H1 (cell line): ENCODE results near the gene NMRK1. TPM values are rescaled to one million over a fixed set of nuclear protein-coding genes. Genes with fewer than 3 reads are reported as not detected.

ENCODE experiments used
- CTCF ChIA-PET: fragments of 300-600 bp; sonication (Branson Sonifier 250); formaldehyde crosslinking; loops from one replicate; lab custom pipeline; 2021; ENCODE audit not compliant: partially characterized antibody; lab: Charles Lee
- POLR2A ChIA-PET: fragments of 300-600 bp; sonication (Branson Sonifier 250); formaldehyde crosslinking; loops from one replicate; lab custom pipeline; 2021; ENCODE audit warnings: inconsistent platforms; ENCODE audit not compliant: partially characterized antibody; lab: Charles Lee
- DNase-seq, 2 experiments: peaks; one replicate each; pipeline versions ENCODE4 v3.0.0 to v3.0.0-alpha.2; 2010 to 2022; ENCODE audit warnings: low spot score in 2 of 2, low read depth in 1 of 2, mixed read lengths in 1 of 2
- FAIRE-seq: peaks from 2 replicates; lab custom pipeline; 2011; peaks lifted over from hg19 to GRCh38; lab: Jason Lieb, UNC
- H2AFZ ChIP-seq: 2 replicates; pipeline ENCODE4 v1.8.1; 2012; ENCODE audit warnings: low read length, inconsistent platforms
- H2AK5ac ChIP-seq: 2 replicates; pipeline ENCODE4 v1.6.1; 2013; ENCODE audit warnings: low read depth, low read length
- H2BK120ac ChIP-seq: replicated peaks from 2 replicates; pipeline ENCODE3; 2013; ENCODE audit warnings: low read depth, low read length, inconsistent platforms
- H2BK12ac ChIP-seq: 2 replicates; pipeline ENCODE4 v1.6.1; 2013; ENCODE audit warnings: low read depth, low read length
- H2BK15ac ChIP-seq: 2 replicates; pipeline ENCODE4 v1.6.1; 2013; ENCODE audit warnings: low read length
- H2BK20ac ChIP-seq: 2 replicates; pipeline ENCODE4 v1.6.1; 2013; ENCODE audit warnings: low read length
- H2BK5ac ChIP-seq: 2 replicates; pipeline ENCODE4 v1.6.1; 2013; ENCODE audit warnings: low read depth, low read length
- H3K14ac ChIP-seq: 2 replicates; pipeline ENCODE4 v1.6.1; 2013; ENCODE audit warnings: inconsistent platforms; ENCODE audit not compliant: insufficient read length
- H3K18ac ChIP-seq: 2 replicates; pipeline ENCODE4 v1.6.1; 2013; ENCODE audit warnings: low read length; ENCODE audit errors: extremely low read depth
- H3K23ac ChIP-seq: 2 replicates; pipeline ENCODE4 v1.6.1; 2013; ENCODE audit warnings: inconsistent platforms; ENCODE audit not compliant: insufficient read length
- H3K23me2 ChIP-seq: 2 replicates; pipeline ENCODE4 v1.6.1; 2013; ENCODE audit warnings: low read depth, low read length
- H3K27ac ChIP-seq: 2 replicates; pipeline ENCODE4 v1.6.1; 2011; ENCODE audit warnings: low read depth, low read length, inconsistent platforms
- H3K27me3 ChIP-seq, 4 experiments: replicated peaks in 1 of 4; 1 replicate in 1 of 4; 2 replicates in 3 of 4; pipeline versions ENCODE4 v1.6.1 to v1.8.1; 2011 to 2013; ENCODE audit warnings: low read length in 3 of 4, mild to moderate bottlenecking in 3 of 4, inconsistent platforms in 2 of 4, mixed read lengths in 2 of 4, moderate library complexity in 1 of 4; ENCODE audit not compliant: control insufficient read depth in 3 of 4, insufficient read depth in 3 of 4; ENCODE audit errors: extremely low read depth in 1 of 4
- H3K36me3 ChIP-seq, 4 experiments: 2 replicates each; pipeline versions ENCODE4 v1.6.1 to v1.8.1; 2011 to 2013; ENCODE audit warnings: mild to moderate bottlenecking in 4 of 4, low read length in 3 of 4, moderate library complexity in 2 of 4, control low read depth in 1 of 4, inconsistent platforms in 1 of 4; ENCODE audit not compliant: insufficient read depth in 4 of 4, control insufficient read depth in 2 of 4
- H3K4ac ChIP-seq: replicated peaks from 2 replicates; pipeline ENCODE3; 2013; ENCODE audit warnings: low read length, low read depth, mixed read lengths, inconsistent platforms; ENCODE audit not compliant: insufficient read length
- H3K4me1 ChIP-seq, 4 experiments: replicated peaks in 1 of 4; 1 replicate in 1 of 4; 2 replicates in 3 of 4; pipeline versions ENCODE4 v1.6.1 to v1.8.1; 2011 to 2013; ENCODE audit warnings: low read length in 3 of 4, inconsistent platforms in 2 of 4, mixed read lengths in 1 of 4; ENCODE audit not compliant: insufficient read depth in 4 of 4, control insufficient read depth in 3 of 4
- H3K4me2 ChIP-seq, 2 experiments: 2 replicates each; pipeline versions ENCODE4 v1.6.1 to v1.8.1; 2011 to 2013; ENCODE audit warnings: low read depth in 2 of 2, low read length in 2 of 2, control low read depth in 1 of 2, inconsistent platforms in 1 of 2, mild to moderate bottlenecking in 1 of 2; ENCODE audit not compliant: insufficient read depth in 1 of 2
- H3K4me3 ChIP-seq, 4 experiments: fragments of 200-600, 300-600 bp in 1 of 4; sonication (generic), shearing (Covaris generic), sonication (Bioruptor Twin) in 1 of 4; 2 replicates each; pipeline versions ENCODE4 v1.5.1 to v1.8.1; 2011 to 2016; ENCODE audit warnings: low read length in 4 of 4, low read depth in 3 of 4, control low read depth in 2 of 4, inconsistent platforms in 2 of 4, mild to moderate bottlenecking in 2 of 4, mixed read lengths in 1 of 4, moderate library complexity in 1 of 4; ENCODE audit not compliant: insufficient read depth in 2 of 4; ENCODE audit errors: extremely low read depth in 1 of 4
- H3K56ac ChIP-seq: replicated peaks from 2 replicates; pipeline ENCODE3; 2013; ENCODE audit warnings: low read depth, mild to moderate bottlenecking, mixed read lengths, low read length, inconsistent platforms; ENCODE audit not compliant: insufficient read length
- H3K79me1 ChIP-seq: 2 replicates; pipeline ENCODE4 v1.6.1; 2013; ENCODE audit warnings: low read depth, low read length, control low read depth
- H3K79me2 ChIP-seq, 2 experiments: 2 replicates each; pipeline versions ENCODE4 v1.6.1 to v1.8.1; 2012 to 2013; ENCODE audit warnings: low read length in 2 of 2, mild to moderate bottlenecking in 2 of 2, inconsistent platforms in 1 of 2; ENCODE audit not compliant: insufficient read depth in 2 of 2, control insufficient read depth in 1 of 2
- H3K9ac ChIP-seq, 4 experiments: replicated peaks in 1 of 4; 1 replicate in 1 of 4; 2 replicates in 3 of 4; pipeline versions ENCODE4 v1.6.1 to v1.8.1; 2011 to 2013; ENCODE audit warnings: low read depth in 3 of 4, low read length in 3 of 4, control low read depth in 2 of 4, mild to moderate bottlenecking in 2 of 4, moderate library complexity in 2 of 4, inconsistent platforms in 1 of 4; ENCODE audit errors: extremely low read depth in 1 of 4
- H3K9me3 ChIP-seq, 2 experiments: 2 replicates each; pipeline versions ENCODE4 v1.6.1 to v1.8.1; 2012 to 2013; ENCODE audit warnings: mild to moderate bottlenecking in 2 of 2, moderate library complexity in 2 of 2, control low read depth in 1 of 2, inconsistent platforms in 1 of 2, low read depth in 1 of 2, low read length in 1 of 2, mixed read lengths in 1 of 2; ENCODE audit not compliant: insufficient read depth in 2 of 2
- H4K20me1 ChIP-seq, 2 experiments: replicated peaks in 1 of 2; 2 replicates each; pipeline versions ENCODE3 to v1.8.1; 2011 to 2013; ENCODE audit warnings: inconsistent platforms in 2 of 2, low read length in 2 of 2, mild to moderate bottlenecking in 1 of 2; ENCODE audit not compliant: insufficient read depth in 2 of 2, control insufficient read depth in 1 of 2
- H4K5ac ChIP-seq: 2 replicates; pipeline ENCODE4 v1.6.1; 2013; ENCODE audit warnings: low read length, low read depth, mixed read lengths, inconsistent platforms; ENCODE audit not compliant: insufficient read length
- H4K8ac ChIP-seq: 2 replicates; pipeline ENCODE4 v1.8.0; 2013; ENCODE audit warnings: mild to moderate bottlenecking, moderate library complexity, low read length, inconsistent platforms; ENCODE audit not compliant: insufficient read depth; ENCODE audit errors: extremely low read depth
- H4K91ac ChIP-seq: replicated peaks from 2 replicates; pipeline ENCODE3; 2013; ENCODE audit warnings: low read length, mixed read lengths, inconsistent platforms; ENCODE audit not compliant: insufficient read length
- BACH1 ChIP-seq: IDR thresholded peaks from 2 replicates; pipeline ENCODE4 v1.6.1; 2012; ENCODE audit warnings: low read length, improper control_type of control experiment
- BRCA1 ChIP-seq: IDR thresholded peaks from 2 replicates; pipeline ENCODE4 v1.6.1; 2012; ENCODE audit warnings: low read depth, low read length, improper control_type of control experiment
- JUND ChIP-seq: IDR thresholded peaks from 2 replicates; pipeline ENCODE4 v1.6.1; 2011; ENCODE audit warnings: mild to moderate bottlenecking, improper control_type of control experiment, low read length
- MAX ChIP-seq: IDR thresholded peaks from 2 replicates; pipeline ENCODE4 v1.6.1; 2012; ENCODE audit warnings: inconsistent platforms
- RAD21 ChIP-seq, 2 experiments: IDR thresholded peaks in 1 of 2; conservative IDR thresholded peaks in 1 of 2; 2 replicates each; pipeline ENCODE4 v1.6.1; 2011; ENCODE audit warnings: low read depth in 2 of 2, low read length in 2 of 2, improper control_type of control experiment in 1 of 2, inconsistent platforms in 1 of 2, mild to moderate bottlenecking in 1 of 2, moderate library complexity in 1 of 2
- WGBS, 2 experiments: shearing (Covaris generic) in 1 of 2; methylation state at CpG; one replicate each; pipeline versions ENCODE4 v1.1.6 to v1.1.7; 2013 to 2015; ENCODE audit warnings: low lambda C conversion rate in 2 of 2, mixed read lengths in 2 of 2, inconsistent platforms in 1 of 2, low coverage in 1 of 2, missing lambda C conversion rate in 1 of 2; ENCODE audit not compliant: insufficient replicate concordance in 2 of 2, insufficient coverage in 1 of 2, insufficient read length in 1 of 2; ENCODE audit errors: extremely low coverage in 1 of 2, missing lambda C conversion rate in 1 of 2; 5-methylcytosine and 5-hydroxymethylcytosine counted together
- polyA plus RNA-seq, 7 experiments: library from polyadenylated mRNA; depleted of rRNA in 3 of 7; stranded (reverse) in 5 of 7; unstranded in 2 of 7; fragments of >200 nt in 5 of 7; fragments of 200-250 nt in 2 of 7; gene quantifications; 1 replicate in 5 of 7; 2 replicates in 1 of 7; 4 replicates in 1 of 7; pipeline versions ENCODE4 v1.2.1 to v1.2.3, GENCODE V29; 2011 to 2013; ENCODE audit warnings: missing spikeins in 2 of 7, mixed read lengths in 2 of 7
- total RNA-seq: library from RNA; stranded (reverse); fragmentation: NEBNext Ultra II Directional; extraction: Animal tissue kit (Norgen Biotek cat#: 25700); gene quantifications from 2 replicates; pipeline ENCODE4 v1.2.1, GENCODE V29; 2021

NMRK1 gene
- total and polyA plus RNA-seq, 2 of the 8 experiments (the other 6 are each of a cell fraction or from before 2014, with no cell fraction given): 5.8 to 8.1 TPM

GRCh38 chr9:75033791-75034473 is 54.0 kb downstream of the NMRK1 start:
- no peak for FAIRE-seq
- POLR2A ChIA-PET: no interaction called here

More at GRCh38 chr9:75033791-75034473, 54.0 kb downstream of the NMRK1 start:
- no peak overlapping the region for H3K4me3 ChIP-seq
- H3K27me3 ChIP-seq: no peaks in the 10 kb centered on the region
- H3K9me3 ChIP-seq: no peaks in the 10 kb centered on the region
- no peaks in the 10 kb centered on the region for H3K4me1 ChIP-seq
- H2AK5ac ChIP-seq: no peak overlapping the region
- no peaks in the 10 kb centered on the region for H4K20me1 ChIP-seq
- H4K91ac ChIP-seq: no peak overlapping the region
- no peak overlapping the region for H2BK15ac ChIP-seq
- DNase-seq: no peak
- no peak overlapping the region for H2AFZ ChIP-seq
- no peak overlapping the region for H3K4ac ChIP-seq
- no peak for TF ChIP-seq RAD21 (IDR thresholded peaks at IDR 0.05 in 1 of 2, conservative IDR thresholded peaks at IDR 0.05 in 1 of 2; ENCODE audit: low read depth in 2 of 2, low read length in 2 of 2)
- no peak for TF ChIP-seq BRCA1
- no peak for TF ChIP-seq MAX
- no peak for TF ChIP-seq BACH1
- no peak for TF ChIP-seq JUND
- H4K8ac ChIP-seq: no peak overlapping the region
- WGBS, 2 experiments: 83% methylated on average over 2 of the region's 2 CpGs; no CpG with 5 or more reads in 1 of the 2 experiments
- H2BK5ac ChIP-seq: no peak overlapping the region
- no peak overlapping the region for H3K14ac ChIP-seq
- no peaks in the 10 kb centered on the region for H3K23me2 ChIP-seq
- no peaks in the 10 kb centered on the region for H3K79me1 ChIP-seq
- H4K5ac ChIP-seq: no peak overlapping the region
- no peak overlapping the region for H2BK12ac ChIP-seq
- H3K9ac ChIP-seq: no peak overlapping the region
- no peak overlapping the region for H3K27ac ChIP-seq
- no peaks in the 10 kb centered on the region for H3K36me3 ChIP-seq
- H3K79me2 ChIP-seq: no peaks in the 10 kb centered on the region
- H3K18ac ChIP-seq: no peak overlapping the region
- H3K56ac ChIP-seq: no peak overlapping the region
- H3K4me2 ChIP-seq: no peak overlapping the region
- no peak overlapping the region for H2BK20ac ChIP-seq
- no peak overlapping the region for H2BK120ac ChIP-seq
- CTCF ChIA-PET: interaction anchor here (0.9 to 1.7 kb wide), 3 partner anchors 11 to 256 kb away, joined by 3 to 5 read pairs (median 4); no protein-coding TSS in a partner anchor
- H3K23ac ChIP-seq: no peak overlapping the region
